Measurements from ENCODE around the gene TSEN54. TPM values are rescaled to one million over a fixed set of nuclear protein-coding genes. Genes with fewer than 3 reads are reported as not detected.

Gene TSEN54
- total RNA-seq, 1 experiment from 2014 or later: 44.5 TPM

DNA sequence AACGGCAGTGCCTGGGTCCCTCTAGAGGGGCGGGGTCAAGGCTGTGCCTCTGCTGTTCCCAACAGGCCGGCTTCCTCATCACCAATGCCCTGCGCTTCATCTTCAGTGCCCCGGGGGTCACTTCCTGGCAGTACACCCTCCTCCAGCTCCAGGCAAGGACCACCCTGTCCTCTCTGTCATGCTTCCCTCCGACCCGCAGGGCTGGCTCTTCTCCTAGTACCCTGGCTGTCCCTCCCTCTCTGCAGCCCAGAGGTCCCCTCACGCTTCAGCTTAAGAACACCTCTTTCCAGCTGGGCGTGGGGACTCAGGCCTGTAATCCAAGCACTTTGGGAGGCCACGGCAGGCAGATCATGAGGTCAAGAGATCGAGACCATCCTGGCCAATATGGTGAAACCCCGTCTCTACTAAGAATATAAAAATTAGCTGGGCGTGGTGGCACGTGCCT is 26.8 kb upstream of the TSEN54 start:
- Histone ChIP-seq H4K5ac (ENCODE audit: insufficient read length, low read depth, low read length) (no peak overlapping the region), H2AFZ (ENCODE audit: low read length) (no peak overlapping the region), H3K56ac (ENCODE audit: insufficient read length, low read depth, low read length) (no peak overlapping the region), H3K18ac (ENCODE audit: insufficient read length, low read depth, low read length) (no peak overlapping the region), H4K20me1 (ENCODE audit: control insufficient read depth, insufficient read depth, insufficient read length) (no peaks in the 10 kb centered on the region), H3K9ac (ENCODE audit: extremely low read depth, insufficient read length, low read length) (no peak overlapping the region), H4K8ac (replicated peaks; ENCODE audit: insufficient read length, low read depth, low read length) (no peak overlapping the region), H2AK5ac (ENCODE audit: insufficient read length, low read length) (no peak overlapping the region), H2BK5ac (ENCODE audit: insufficient read length, low read length) (no peak overlapping the region), H3K4me1 (ENCODE audit: insufficient read depth, low read length) (no peaks in the 10 kb centered on the region), H2BK12ac (ENCODE audit: insufficient read length, low read depth, low read length) (no peak overlapping the region), H3K79me2 (ENCODE audit: insufficient read depth, low read length) (no peaks in the 10 kb centered on the region), H3K4ac (ENCODE audit: low read depth, low read length) (no peak overlapping the region), H3K9me3 (ENCODE audit: control insufficient read depth, low read depth, low read length) (no peaks in the 10 kb centered on the region), H4K91ac (ENCODE audit: insufficient read length, low read depth, low read length) (no peak overlapping the region), H2BK20ac (ENCODE audit: low read depth, low read length, poor library complexity, severe bottlenecking) (no peak overlapping the region), H2BK15ac (ENCODE audit: low read depth, low read length) (no peak overlapping the region), H3K27ac (ENCODE audit: insufficient read length, low read depth, low read length) (no peak overlapping the region), H2BK120ac (ENCODE audit: low read depth, low read length, poor library complexity, severe bottlenecking) (no peak overlapping the region), H3K14ac (ENCODE audit: insufficient read depth, low read length) (no peak overlapping the region), H3K4me2 (ENCODE audit: insufficient read depth, insufficient read length, low read length) (no peak overlapping the region), H3T11ph (ENCODE audit: low read length) (no peak overlapping the region), H3K23ac (ENCODE audit: insufficient read length, low read depth, low read length) (no peak overlapping the region), H3K79me1 (ENCODE audit: insufficient read depth, low read depth, low read length, poor library complexity, severe bottlenecking) (no peaks in the 10 kb centered on the region), H3K23me2 (ENCODE audit: insufficient read length, low read depth, low read length, poor library complexity, severe bottlenecking) (no peaks in the 10 kb centered on the region), H3K27me3 (ENCODE audit: insufficient read depth, low read length) (no peaks in the 10 kb centered on the region)
- no CpG with 5 or more reads among the region's 14 CpGs for WGBS (ENCODE audit: extremely low coverage, insufficient read length, low lambda C conversion rate)
- H3K36me3 Mint-ChIP-seq (ENCODE audit: insufficient read depth in 1 of 3, low read depth in 3 of 3): peaks cover 0 to 19% (median 16%) of the 10 kb centered on the region in 3 experiments; a peak in 5 of 7 replicates
- H3K9me3 Mint-ChIP-seq: no peaks in the 10 kb centered on the region
- TF ChIP-seq, protein P1, sequence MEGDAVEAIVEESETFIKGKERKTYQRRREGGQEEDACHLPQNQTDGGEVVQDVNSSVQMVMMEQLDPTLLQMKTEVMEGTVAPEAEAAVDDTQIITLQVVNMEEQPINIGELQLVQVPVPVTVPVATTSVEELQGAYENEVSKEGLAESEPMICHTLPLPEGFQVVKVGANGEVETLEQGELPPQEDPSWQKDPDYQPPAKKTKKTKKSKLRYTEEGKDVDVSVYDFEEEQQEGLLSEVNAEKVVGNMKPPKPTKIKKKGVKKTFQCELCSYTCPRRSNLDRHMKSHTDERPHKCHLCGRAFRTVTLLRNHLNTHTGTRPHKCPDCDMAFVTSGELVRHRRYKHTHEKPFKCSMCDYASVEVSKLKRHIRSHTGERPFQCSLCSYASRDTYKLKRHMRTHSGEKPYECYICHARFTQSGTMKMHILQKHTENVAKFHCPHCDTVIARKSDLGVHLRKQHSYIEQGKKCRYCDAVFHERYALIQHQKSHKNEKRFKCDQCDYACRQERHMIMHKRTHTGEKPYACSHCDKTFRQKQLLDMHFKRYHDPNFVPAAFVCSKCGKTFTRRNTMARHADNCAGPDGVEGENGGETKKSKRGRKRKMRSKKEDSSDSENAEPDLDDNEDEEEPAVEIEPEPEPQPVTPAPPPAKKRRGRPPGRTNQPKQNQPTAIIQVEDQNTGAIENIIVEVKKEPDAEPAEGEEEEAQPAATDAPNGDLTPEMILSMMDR (conservative IDR thresholded peaks at IDR 0.05): no peak
- H3K27ac Mint-ChIP-seq: peak overlapping the region; percentile 51 to 97 (median 79); a peak in 3 of 7 replicates
- no peaks in the 10 kb centered on the region for H3K27me3 Mint-ChIP-seq (ENCODE audit: low read depth)
- H3K4me3 Mint-ChIP-seq: peak overlapping the region in 1 of 2 experiments; percentile 29; a peak in 1 of 5 replicates
- H3K4me1 Mint-ChIP-seq: peaks cover 4 to 7% of the 10 kb centered on the region in 2 experiments
- DNase-seq: no peak

Measured in H9 (cell line).